ENCODE data around the gene PLEKHM3. TPM values are rescaled to one million over a fixed set of nuclear protein-coding genes. Genes with fewer than 3 reads are reported as not detected.

The PLEKHM3 gene
- total RNA-seq, 6 experiments from 2014 or later = 4.4 to 13.4 (median 8.9) TPM

- Histone ChIP-seq H3K4me1 (peaks cover 0 to 52% (median 10%) of the 10 kb centered on the region in 4 donors), H3K9me3 (no peaks in the 10 kb centered on the region), H3K27ac (peak overlapping the region; percentile 37 to 83 (median 75)), H3K36me3 (no peaks in the 10 kb centered on the region), H3K27me3 (no peaks in the 10 kb centered on the region), H3K4me3 (no peak overlapping the region)
- no peak for TF ChIP-seq POLR2A (IDR thresholded peaks at IDR 0.05)
- TF ChIP-seq CTCF (IDR thresholded peaks at IDR 0.05) = no peak
- intact Hi-C loops (cut with DNase I) = no loop called here
- peak; percentile 8 to 47 (median 15) for ATAC-seq
- DNase-seq = no peak
- 43% methylated on average over 3 of the region's 3 CpGs for WGBS (ENCODE audit: insufficient coverage, low coverage, low lambda C conversion rate, missing lambda C conversion rate)
Observed at GRCh38 chr2:207929923-207930322, 95.4 kb downstream of the PLEKHM3 start.

- H3K4me3 ChIP-seq = no peak overlapping the region
- peaks cover 0 to 43% (median 10%) of the 10 kb centered on the region in 4 donors for H3K4me1 ChIP-seq
- H3K27ac ChIP-seq = peak overlapping the region in 2 of 3 donors; percentile 83 to 90
- intact Hi-C loops (cut with DNase I) = no loop called here
- no peak for ATAC-seq
- no peak for DNase-seq
- H3K27me3 ChIP-seq = no peaks in the 10 kb centered on the region
- no peaks in the 10 kb centered on the region for H3K36me3 ChIP-seq
- no peaks in the 10 kb centered on the region for H3K9me3 ChIP-seq
- TF ChIP-seq POLR2A (IDR thresholded peaks at IDR 0.05) (no peak), CTCF (IDR thresholded peaks at IDR 0.05) (no peak)
Observed at GRCh38 chr2:207928079-207928478, 97.2 kb downstream of the PLEKHM3 start.

GRCh38 chr2:207926989-207927300 lies 98.4 kb downstream of the PLEKHM3 start:
- Histone ChIP-seq H3K27ac (peak overlapping the region; percentile 68 to 90 (median 83)), H3K4me3 (no peak overlapping the region), H3K36me3 (no peaks in the 10 kb centered on the region), H3K9me3 (no peaks in the 10 kb centered on the region), H3K27me3 (no peaks in the 10 kb centered on the region), H3K4me1 (peaks cover 0 to 37% (median 10%) of the 10 kb centered on the region in 4 donors)
- WGBS (ENCODE audit: insufficient coverage, low coverage, low lambda C conversion rate, missing lambda C conversion rate) = 66% methylated on average over 4 of the region's 4 CpGs
- intact Hi-C loops (cut with DNase I) = no loop called here
- no peak for ATAC-seq
- TF ChIP-seq POLR2A (IDR thresholded peaks at IDR 0.05) (no peak), CTCF (IDR thresholded peaks at IDR 0.05) (no peak)
- no peak for DNase-seq

- ATAC-seq (peak; percentile 83 to 92 (median 88)), DNase-seq (peak; percentile 63 to 85 (median 75))
- peak overlapping the region; percentile 68 to 90 (median 83) for H3K27ac ChIP-seq
- no peak overlapping the region for H3K4me3 ChIP-seq
- H3K36me3 ChIP-seq = no peaks in the 10 kb centered on the region
- peaks cover 0 to 32% (median 10%) of the 10 kb centered on the region in 4 donors for H3K4me1 ChIP-seq
- WGBS (ENCODE audit: insufficient coverage, low coverage, low lambda C conversion rate, missing lambda C conversion rate) = 56% methylated on average over 13 of the region's 13 CpGs
- H3K9me3 ChIP-seq = no peaks in the 10 kb centered on the region
- H3K27me3 ChIP-seq = no peaks in the 10 kb centered on the region
- intact Hi-C loops (cut with DNase I) = no loop called here
- peak; percentile 65 for TF ChIP-seq POLR2A (IDR thresholded peaks at IDR 0.05)
- TF ChIP-seq CTCF (IDR thresholded peaks at IDR 0.05) = peak in 1 of 4 donors; percentile 4
Observed at GRCh38 chr2:207926133-207926988, 99.0 kb downstream of the PLEKHM3 start.

All from right lobe of liver (tissue), 6 donors.